GM06990 (cell line): Measurements from ENCODE around the gene NAV1.

Experiments used
- DNase-seq: peaks from one replicate; pipeline ENCODE4 v3.0.0-alpha.2; 2011; ENCODE audit not compliant: insufficient read length; ENCODE audit errors: extremely low read depth
- H3K27me3 ChIP-seq: replicated peaks from 2 replicates; pipeline ENCODE4 v1.6.0; 2011; ENCODE audit warnings: low read length; ENCODE audit not compliant: control insufficient read depth, insufficient read depth
- H3K36me3 ChIP-seq: 2 replicates; pipeline ENCODE4 v1.5.1; 2011; ENCODE audit warnings: low read length; ENCODE audit not compliant: control insufficient read depth, insufficient read depth
- H3K4me3 ChIP-seq: replicated peaks from 2 replicates; pipeline ENCODE4 v1.5.1; 2011; ENCODE audit warnings: low read depth, mild to moderate bottlenecking, control low read depth, low read length
- CTCF ChIP-seq: IDR thresholded peaks from 2 replicates; pipeline ENCODE4 v1.5.1; 2011; ENCODE audit warnings: low read length, control low read depth, mild to moderate bottlenecking, inconsistent platforms; ENCODE audit not compliant: insufficient read depth, poor library complexity, severe bottlenecking

NAV1 gene

GRCh38 chr1:201506092-201506491 lies 32.8 kb upstream of the NAV1 start:
- Histone ChIP-seq H3K27me3 (no peaks in the 10 kb centered on the region), H3K36me3 (peaks cover 3% of the 10 kb centered on the region), H3K4me3 (peak overlapping the region; percentile 84)
- TF ChIP-seq CTCF = no peak
- DNase-seq = no peak

GRCh38 chr1:201506557-201507359 lies 32.2 kb upstream of the NAV1 start, which contains the start of gene CSRP1:
CSRP1 (minus strand) TSS chr1:201507123; CDS start chr1:201496303, 10,820 bp downstream.
- TF ChIP-seq CTCF = no peak
- peak; percentile 89 for DNase-seq
- peak within 1 kb of the TSS; percentile 84 for H3K4me3 ChIP-seq
- H3K36me3 ChIP-seq = peaks cover 3% of the 10 kb centered on the region; the same call in 1 of the 2 replicates
- no peaks in the 10 kb centered on the region for H3K27me3 ChIP-seq

GRCh38 chr1:201507360-201507675 lies 31.6 kb upstream of the NAV1 start:
- H3K27me3 ChIP-seq = no peaks in the 10 kb centered on the region
- peak overlapping the region; percentile 84 for H3K4me3 ChIP-seq
- no peak for DNase-seq
- no peak for TF ChIP-seq CTCF
- H3K36me3 ChIP-seq = peaks cover 3% of the 10 kb centered on the region; the same call in 1 of the 2 replicates

GRCh38 chr1:201508809-201509208 lies 30.1 kb upstream of the NAV1 start:
- no peaks in the 10 kb centered on the region for H3K36me3 ChIP-seq
- H3K4me3 ChIP-seq = no peak overlapping the region
- H3K27me3 ChIP-seq = no peaks in the 10 kb centered on the region
- no peak for TF ChIP-seq CTCF
- no peak for DNase-seq

- no peak for TF ChIP-seq CTCF
- DNase-seq = no peak
- Histone ChIP-seq H3K36me3 (no peaks in the 10 kb centered on the region; the same call in 1 of the 2 replicates), H3K27me3 (no peaks in the 10 kb centered on the region), H3K4me3 (no peak overlapping the region)
Observed at GRCh38 chr1:201509601-201510374, 29.1 kb upstream of the NAV1 start.
